ENCODE results near the gene RPGRIP1L. TPM values are rescaled to one million over a fixed set of nuclear protein-coding genes. Genes with fewer than 3 reads are reported as not detected.

Gene RPGRIP1L
- total and polyA plus RNA-seq, 2 of the 8 experiments (the other 6 are each of a cell fraction or from before 2014, with no cell fraction given): 4.0 to 13.7 TPM

DNA sequence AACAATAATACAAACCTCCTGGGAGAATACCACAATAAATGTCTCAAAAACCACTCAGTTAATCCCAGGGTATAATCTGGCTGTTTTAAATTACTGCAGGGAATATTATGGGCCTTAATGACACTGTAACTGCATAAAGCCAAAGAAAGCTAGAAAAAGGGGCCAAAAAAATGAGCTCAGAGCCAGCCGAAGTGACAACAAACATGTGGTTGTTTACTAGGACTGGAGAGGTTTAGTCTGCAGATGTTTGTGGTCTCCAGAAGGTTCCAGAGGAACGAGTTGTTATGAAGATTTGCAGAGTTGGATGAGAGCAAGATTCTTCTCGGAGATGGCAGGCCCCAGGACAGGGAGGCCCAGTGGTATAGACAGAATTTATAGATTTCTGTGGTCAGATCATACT lies 103.5 kb downstream of the RPGRIP1L start:
- Histone ChIP-seq H3K4ac (replicated peaks; ENCODE audit: insufficient read length, low read depth, low read length) (no peak overlapping the region), H3K79me1 (ENCODE audit: low read depth, low read length) (no peaks in the 10 kb centered on the region), H3K27ac (ENCODE audit: low read depth, low read length) (no peak overlapping the region), H2BK15ac (ENCODE audit: low read length) (no peak overlapping the region), H3K23ac (ENCODE audit: insufficient read length) (no peak overlapping the region), H4K20me1 (replicated peaks in 1 of 2; ENCODE audit: control insufficient read depth in 1 of 2, insufficient read depth in 2 of 2, low read length in 2 of 2) (no peaks in the 10 kb centered on the region), H3K23me2 (ENCODE audit: low read depth, low read length) (no peaks in the 10 kb centered on the region), H4K91ac (replicated peaks; ENCODE audit: insufficient read length, low read length) (no peak overlapping the region), H4K5ac (ENCODE audit: insufficient read length, low read depth, low read length) (no peak overlapping the region), H3K27me3 (replicated peaks in 1 of 4; ENCODE audit: control insufficient read depth in 3 of 4, extremely low read depth in 1 of 4, insufficient read depth in 3 of 4, low read length in 3 of 4) (no peaks in the 10 kb centered on the region), H2BK20ac (ENCODE audit: low read length) (no peak overlapping the region), H2BK120ac (replicated peaks; ENCODE audit: low read depth, low read length) (no peak overlapping the region), H2BK12ac (ENCODE audit: low read depth, low read length) (no peak overlapping the region), H3K4me1 (replicated peaks in 1 of 4; ENCODE audit: control insufficient read depth in 3 of 4, insufficient read depth in 4 of 4, low read length in 3 of 4) (no peaks in the 10 kb centered on the region), H4K8ac (ENCODE audit: extremely low read depth, insufficient read depth, low read length) (no peak overlapping the region), H3K9ac (replicated peaks in 1 of 4; ENCODE audit: extremely low read depth in 1 of 4, low read depth in 3 of 4, low read length in 3 of 4) (no peak overlapping the region), H3K4me2 (ENCODE audit: insufficient read depth in 1 of 2, low read depth in 2 of 2, low read length in 2 of 2) (no peak overlapping the region), H3K18ac (ENCODE audit: extremely low read depth, low read length) (no peak overlapping the region), H3K79me2 (ENCODE audit: control insufficient read depth in 1 of 2, insufficient read depth in 2 of 2, low read length in 2 of 2) (no peaks in the 10 kb centered on the region), H2AK5ac (ENCODE audit: low read depth, low read length) (no peak overlapping the region), H3K14ac (ENCODE audit: insufficient read length) (no peak overlapping the region), H2BK5ac (ENCODE audit: low read depth, low read length) (no peak overlapping the region), H3K36me3 (ENCODE audit: control insufficient read depth in 2 of 4, insufficient read depth in 4 of 4, low read length in 3 of 4) (no peaks in the 10 kb centered on the region; a peak in 1 of 8 replicates), H2AFZ (ENCODE audit: low read length) (no peak overlapping the region), H3K4me3 (ENCODE audit: extremely low read depth in 1 of 4, insufficient read depth in 2 of 4, low read depth in 3 of 4, low read length in 4 of 4) (no peak overlapping the region), H3K56ac (replicated peaks; ENCODE audit: insufficient read length, low read depth, low read length) (no peak overlapping the region), H3K9me3 (ENCODE audit: insufficient read depth in 2 of 2, low read depth in 1 of 2, low read length in 1 of 2) (no peaks in the 10 kb centered on the region)
- no peak for DNase-seq (ENCODE audit: low read depth in 1 of 2, low spot score in 2 of 2)
- POLR2A ChIA-PET (ENCODE audit: partially characterized antibody): interaction anchor here (0.7 kb wide), 1 partner anchor 53 kb away, joined by 3 read pairs; no protein-coding TSS in a partner anchor
- CTCF ChIA-PET (ENCODE audit: partially characterized antibody): interaction anchor here (2.3 kb wide), 1 partner anchor 54 kb away, joined by 5 read pairs; no protein-coding TSS in a partner anchor
- no peak for FAIRE-seq
- WGBS, 2 experiments (ENCODE audit: extremely low coverage in 1 of 2, insufficient coverage in 1 of 2, insufficient read length in 1 of 2, insufficient replicate concordance in 2 of 2, low coverage in 1 of 2, low lambda C conversion rate in 2 of 2, missing lambda C conversion rate in 1 of 2): 80% methylated on average over 3 of the region's 3 CpGs; no CpG with 5 or more reads in 1 of the 2 experiments
- no peak for TF ChIP-seq RXRA (IDR thresholded peaks at IDR 0.05; ENCODE audit: insufficient read depth, low read depth, low read length)
- no peak for TF ChIP-seq TAF1 (IDR thresholded peaks at IDR 0.05; ENCODE audit: low read depth, low read length)
- no peak for TF ChIP-seq GTF2F1 (IDR thresholded peaks at IDR 0.05; ENCODE audit: borderline replicate concordance, low read depth, low read length)
- TF ChIP-seq, protein P1, sequence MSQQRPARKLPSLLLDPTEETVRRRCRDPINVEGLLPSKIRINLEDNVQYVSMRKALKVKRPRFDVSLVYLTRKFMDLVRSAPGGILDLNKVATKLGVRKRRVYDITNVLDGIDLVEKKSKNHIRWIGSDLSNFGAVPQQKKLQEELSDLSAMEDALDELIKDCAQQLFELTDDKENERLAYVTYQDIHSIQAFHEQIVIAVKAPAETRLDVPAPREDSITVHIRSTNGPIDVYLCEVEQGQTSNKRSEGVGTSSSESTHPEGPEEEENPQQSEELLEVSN (IDR thresholded peaks at IDR 0.05): no peak
- TF ChIP-seq POLR2AphosphoS5 (IDR thresholded peaks at IDR 0.05; ENCODE audit: low read depth, low read length): no peak
- no peak for TF ChIP-seq POU5F1 (IDR thresholded peaks at IDR 0.05; ENCODE audit: low read depth, low read length)
- no peak for TF ChIP-seq CBX5 (IDR thresholded peaks at IDR 0.05; ENCODE audit: low read depth, low read length)
- no peak for TF ChIP-seq CTBP2 (IDR thresholded peaks at IDR 0.05; ENCODE audit: borderline replicate concordance, insufficient read depth, insufficient read length, low read length)
- TF ChIP-seq BACH1 (IDR thresholded peaks at IDR 0.05; ENCODE audit: low read length): no peak
- no peak for TF ChIP-seq PHF8 (conservative IDR thresholded peaks at IDR 0.05; ENCODE audit: low read depth, low read length)
- TF ChIP-seq CEBPB (IDR thresholded peaks at IDR 0.05; ENCODE audit: low read depth, low read length): no peak
- TF ChIP-seq NRF1 (IDR thresholded peaks at IDR 0.05; ENCODE audit: low read depth, low read length): no peak
- no peak for TF ChIP-seq BRCA1 (IDR thresholded peaks at IDR 0.05; ENCODE audit: low read depth, low read length)
- TF ChIP-seq SP2 (IDR thresholded peaks at IDR 0.05; ENCODE audit: low read length): no peak
- no peak for TF ChIP-seq ASH2L (IDR thresholded peaks at IDR 0.05; ENCODE audit: low read length)

Data from H1 (cell line).